Neural crest cell (in vitro differentiated cells): ENCODE results near the gene COTL1. TPM values are rescaled to one million over a fixed set of nuclear protein-coding genes. Genes with fewer than 3 reads are reported as not detected.
"Not testable (repeated sequence)": the region's sequence is repeated elsewhere in the genome, so short reads cannot be mapped to it uniquely, and the experiment has no call there.

Source experiments
- DNase-seq: peaks from one replicate; pipeline ENCODE4 v3.0.0; 2021; ENCODE audit warnings: low read depth, mixed read lengths, low spot score
- H3K27ac Mint-ChIP-seq: one replicate; pipeline ENCODE4 v1.8.0; 2021; ENCODE audit warnings: mild to moderate bottlenecking, mixed read lengths; ENCODE audit not compliant: unreplicated experiment
- H3K27me3 Mint-ChIP-seq: 2 replicates; pipeline ENCODE4 v1.8.0; 2021; ENCODE audit warnings: low read depth, mild to moderate bottlenecking, mixed read lengths
- H3K36me3 Mint-ChIP-seq: 2 replicates; pipeline ENCODE4 v1.8.0; 2021; ENCODE audit warnings: low read depth, mild to moderate bottlenecking, mixed read lengths
- H3K4me1 Mint-ChIP-seq: 2 replicates; pipeline ENCODE4 v1.8.0; 2021; ENCODE audit warnings: mixed read lengths
- H3K4me3 Mint-ChIP-seq: one replicate; pipeline ENCODE4 v1.8.0; 2021; ENCODE audit warnings: mild to moderate bottlenecking, mixed read lengths
- H3K9me3 Mint-ChIP-seq: 2 replicates; pipeline ENCODE4 v1.8.0; 2021; ENCODE audit warnings: mixed read lengths
- total RNA-seq: library from RNA; stranded (reverse); gene quantifications from 2 replicates; pipeline ENCODE4 v1.2.1, GENCODE V29; 2021
- TF ChIP-seq, protein P1 (sequence below): fragments of 200-600 bp; sonication (generic); conservative IDR thresholded peaks from 2 replicates; pipeline ENCODE4 v1.5.0; 2021; ENCODE audit warnings: antibody characterized with exemption, mild to moderate bottlenecking

The COTL1 gene
- total RNA-seq, 1 donor from 2014 or later: 357 TPM

- H3K4me1 Mint-ChIP-seq: peaks cover 58% of the 10 kb centered on the region
- H3K9me3 Mint-ChIP-seq: peaks cover 11% of the 10 kb centered on the region
- H3K27me3 Mint-ChIP-seq: no peaks in the 10 kb centered on the region
- H3K4me3 Mint-ChIP-seq: no peak overlapping the region
- H3K27ac Mint-ChIP-seq: peak overlapping the region; percentile 78
- TF ChIP-seq, protein P1, sequence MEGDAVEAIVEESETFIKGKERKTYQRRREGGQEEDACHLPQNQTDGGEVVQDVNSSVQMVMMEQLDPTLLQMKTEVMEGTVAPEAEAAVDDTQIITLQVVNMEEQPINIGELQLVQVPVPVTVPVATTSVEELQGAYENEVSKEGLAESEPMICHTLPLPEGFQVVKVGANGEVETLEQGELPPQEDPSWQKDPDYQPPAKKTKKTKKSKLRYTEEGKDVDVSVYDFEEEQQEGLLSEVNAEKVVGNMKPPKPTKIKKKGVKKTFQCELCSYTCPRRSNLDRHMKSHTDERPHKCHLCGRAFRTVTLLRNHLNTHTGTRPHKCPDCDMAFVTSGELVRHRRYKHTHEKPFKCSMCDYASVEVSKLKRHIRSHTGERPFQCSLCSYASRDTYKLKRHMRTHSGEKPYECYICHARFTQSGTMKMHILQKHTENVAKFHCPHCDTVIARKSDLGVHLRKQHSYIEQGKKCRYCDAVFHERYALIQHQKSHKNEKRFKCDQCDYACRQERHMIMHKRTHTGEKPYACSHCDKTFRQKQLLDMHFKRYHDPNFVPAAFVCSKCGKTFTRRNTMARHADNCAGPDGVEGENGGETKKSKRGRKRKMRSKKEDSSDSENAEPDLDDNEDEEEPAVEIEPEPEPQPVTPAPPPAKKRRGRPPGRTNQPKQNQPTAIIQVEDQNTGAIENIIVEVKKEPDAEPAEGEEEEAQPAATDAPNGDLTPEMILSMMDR: no peak
- peaks cover 12% of the 10 kb centered on the region for H3K36me3 Mint-ChIP-seq
- no peak for DNase-seq
Observed at GRCh38 chr16:84530590-84530989, 87.3 kb downstream of the COTL1 start.

- peaks cover 60% of the 10 kb centered on the region for H3K4me1 Mint-ChIP-seq
- no peaks in the 10 kb centered on the region for H3K27me3 Mint-ChIP-seq
- peaks cover 11% of the 10 kb centered on the region for H3K9me3 Mint-ChIP-seq
- no peak for DNase-seq
- TF ChIP-seq, protein P1: no peak
- peaks cover 12% of the 10 kb centered on the region for H3K36me3 Mint-ChIP-seq
- H3K4me3 Mint-ChIP-seq: peak overlapping the region; percentile 11
- H3K27ac Mint-ChIP-seq: no peak overlapping the region
Observed at GRCh38 chr16:84529607-84530006, 88.3 kb downstream of the COTL1 start.

DNA sequence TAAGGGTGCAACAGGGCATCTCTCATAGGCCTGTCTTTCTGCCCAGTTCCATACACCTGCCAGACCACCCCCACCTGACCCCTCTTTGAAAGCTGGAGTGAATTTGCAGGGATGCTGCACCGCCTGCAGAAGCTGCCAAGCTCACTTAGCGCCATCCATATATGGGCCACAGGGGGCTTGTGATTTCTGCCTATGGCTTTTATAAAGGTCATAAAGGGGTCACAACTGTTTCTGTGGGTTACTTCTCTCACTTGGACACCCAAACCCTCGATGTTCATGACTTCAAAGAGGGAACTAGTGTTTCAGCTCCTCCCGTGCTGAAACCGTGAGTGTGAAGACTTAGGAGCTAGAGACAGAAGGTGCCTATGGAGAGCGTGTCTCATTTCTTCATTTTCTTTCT is 89.6 kb downstream of the COTL1 start:
- H3K36me3 Mint-ChIP-seq: peaks cover 12% of the 10 kb centered on the region
- peaks cover 61% of the 10 kb centered on the region for H3K4me1 Mint-ChIP-seq
- H3K4me3 Mint-ChIP-seq: no peak overlapping the region
- H3K27me3 Mint-ChIP-seq: no peaks in the 10 kb centered on the region
- DNase-seq: no peak
- H3K27ac Mint-ChIP-seq: no peak overlapping the region
- TF ChIP-seq, protein P1: no peak
- H3K9me3 Mint-ChIP-seq: peaks cover 11% of the 10 kb centered on the region

DNA sequence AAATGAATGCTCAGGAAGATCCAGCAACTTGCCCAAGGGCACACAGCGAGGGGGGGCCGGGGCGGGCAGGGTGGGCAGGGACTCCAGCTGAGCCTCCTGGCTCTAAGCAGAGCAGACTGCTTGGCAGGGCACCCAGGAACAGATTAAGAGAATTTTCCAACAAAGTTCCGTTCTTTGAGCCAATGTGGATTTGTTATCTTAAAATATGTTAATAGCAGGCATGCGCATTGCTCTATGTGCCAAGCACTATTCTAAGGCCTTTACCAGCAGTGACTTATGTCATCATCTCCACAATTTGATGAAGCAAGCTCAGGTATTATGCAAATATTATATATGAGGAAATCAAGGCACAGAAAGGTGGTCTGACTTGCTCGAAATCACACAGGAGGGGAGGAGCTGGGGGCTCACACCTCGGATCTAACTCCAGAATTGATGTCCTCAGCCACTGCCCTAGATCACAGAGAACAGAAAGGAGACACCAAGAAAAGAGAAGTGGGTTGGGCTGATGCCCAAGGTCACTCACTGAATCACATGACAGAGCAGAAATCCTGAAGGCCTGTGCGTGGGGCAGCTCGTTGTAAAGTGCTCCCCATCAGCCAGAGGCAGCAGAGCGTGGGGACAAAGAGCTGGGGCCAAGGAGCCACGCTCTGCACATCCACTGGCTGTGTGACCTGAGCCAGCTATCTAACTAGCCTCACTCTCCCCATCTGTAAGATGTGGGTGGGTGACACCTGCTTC is 90.2 kb downstream of the COTL1 start:
- Mint-ChIP-seq H3K4me1 (peaks cover 59% of the 10 kb centered on the region), H3K9me3 (peaks cover 11% of the 10 kb centered on the region), H3K27ac (peak overlapping the region; percentile 96), H3K36me3 (peaks cover 12% of the 10 kb centered on the region), H3K4me3 (peak overlapping the region; percentile 38), H3K27me3 (no peaks in the 10 kb centered on the region)
- DNase-seq: no peak
- TF ChIP-seq, protein P1: no peak

DNA sequence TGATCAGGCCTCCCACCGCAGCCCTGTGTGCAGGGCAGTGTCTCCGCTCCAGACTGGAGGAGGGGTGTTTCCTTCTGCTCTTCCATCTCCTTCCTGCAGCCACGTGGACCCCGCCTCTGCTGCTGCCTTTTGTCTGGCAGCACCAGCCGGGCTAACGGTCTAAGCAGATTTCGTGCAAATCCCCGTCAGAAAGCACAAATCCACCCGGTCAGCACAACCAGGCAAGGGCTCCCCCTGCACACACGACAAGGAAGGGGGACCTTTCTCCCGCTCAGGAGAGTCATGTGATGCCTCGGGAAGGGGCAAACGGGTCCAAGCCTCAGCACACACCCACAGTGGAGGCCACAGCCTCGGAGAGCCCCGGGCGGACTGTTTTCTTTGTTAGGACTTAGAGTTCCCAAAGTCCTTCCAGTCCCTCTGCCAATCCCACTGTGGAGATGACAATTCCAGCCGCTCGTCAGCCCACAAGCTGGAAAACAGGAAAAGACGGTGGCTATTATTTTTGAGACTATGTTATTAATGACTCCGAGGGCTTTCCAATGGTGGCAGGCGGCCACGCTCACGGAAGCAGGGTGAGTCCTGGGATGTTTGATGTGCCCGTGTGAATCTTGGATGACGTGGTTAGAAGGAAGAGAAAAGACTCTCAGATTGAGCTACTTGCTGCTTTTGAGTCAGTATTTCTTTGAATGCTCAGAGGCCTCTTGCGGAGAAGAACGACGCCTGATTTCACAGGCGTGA is 90.9 kb downstream of the COTL1 start:
- H3K4me3 Mint-ChIP-seq: peak overlapping the region; percentile 38
- H3K4me1 Mint-ChIP-seq: peaks cover 52% of the 10 kb centered on the region
- peak overlapping the region; percentile 96 for H3K27ac Mint-ChIP-seq
- TF ChIP-seq, protein P1: no peak
- peaks cover 12% of the 10 kb centered on the region for H3K36me3 Mint-ChIP-seq
- no peaks in the 10 kb centered on the region for H3K27me3 Mint-ChIP-seq
- DNase-seq: peak; percentile 43
- H3K9me3 Mint-ChIP-seq: peaks cover 11% of the 10 kb centered on the region

- peak overlapping the region; percentile 48 for H3K27ac Mint-ChIP-seq
Observed at GRCh38 chr16:84524941-84525581, 92.8 kb downstream of the COTL1 start.

More at GRCh38 chr16:84524941-84525581, 92.8 kb downstream of the COTL1 start:
- not testable (repeated sequence) for H3K9me3 Mint-ChIP-seq, DNase-seq, H3K36me3 Mint-ChIP-seq, H3K4me3 Mint-ChIP-seq, H3K27me3 Mint-ChIP-seq
- peaks cover 50% of the 10 kb centered on the region for H3K4me1 Mint-ChIP-seq
